ENCODE results near the gene AMFR. TPM values are rescaled to one million over a fixed set of nuclear protein-coding genes. Genes with fewer than 3 reads are reported as not detected.

Gene AMFR
- total and polyA plus RNA-seq, 2 of the 13 experiments (the other 11 are each of a cell fraction or from before 2014, with no cell fraction given): 52.9 to 108 TPM

GRCh38 chr16:56332464-56333079, 92.8 kb downstream of the AMFR start (continued):
- no peak for TF ChIP-seq ZNF343 (CRISPR knock-in tag; IDR thresholded peaks at IDR 0.05)
- no peak for TF ChIP-seq WIZ (CRISPR knock-in tag; IDR thresholded peaks at IDR 0.05)
- peak; percentile 77; the same call in 1 of the 2 replicates for TF ChIP-seq ZSCAN25 (CRISPR knock-in tag; IDR thresholded peaks at IDR 0.05)
- TF ChIP-seq CSRNP1 (CRISPR knock-in tag; IDR thresholded peaks at IDR 0.05): no peak
- no peak for TF ChIP-seq ELF4 (CRISPR knock-in tag; IDR thresholded peaks at IDR 0.05; ENCODE audit: borderline replicate concordance)
- no peak for TF ChIP-seq ZNF180 (CRISPR knock-in tag; IDR thresholded peaks at IDR 0.05; ENCODE audit: borderline replicate concordance, low read depth)
- TF ChIP-seq TBX2 (CRISPR knock-in tag; IDR thresholded peaks at IDR 0.05; ENCODE audit: borderline replicate concordance): no peak
- TF ChIP-seq HOMEZ (CRISPR knock-in tag; IDR thresholded peaks at IDR 0.05; ENCODE audit: low read depth): peak; percentile 53; the same call in 1 of the 2 replicates
- no peak for TF ChIP-seq KLF6 (CRISPR knock-in tag; IDR thresholded peaks at IDR 0.05)
- no peak for TF ChIP-seq DMTF1 (CRISPR knock-in tag; IDR thresholded peaks at IDR 0.05)
- TF ChIP-seq MTF1 (CRISPR knock-in tag; IDR thresholded peaks at IDR 0.05): no peak
- no peak for TF ChIP-seq ZSCAN9 (CRISPR knock-in tag; IDR thresholded peaks at IDR 0.05; ENCODE audit: borderline replicate concordance)
- TF ChIP-seq CHCHD3 (CRISPR knock-in tag; IDR thresholded peaks at IDR 0.05): no peak
- no peak for TF ChIP-seq ZNF10 (CRISPR knock-in tag; IDR thresholded peaks at IDR 0.05; ENCODE audit: borderline replicate concordance, low read depth)
- TF ChIP-seq ZXDC (CRISPR knock-in tag; IDR thresholded peaks at IDR 0.05): no peak
- no peak for TF ChIP-seq HDAC1 (CRISPR knock-in tag; IDR thresholded peaks at IDR 0.05)
- TF ChIP-seq DNMT1 (CRISPR knock-in tag; IDR thresholded peaks at IDR 0.05): no peak
- no peak for TF ChIP-seq ZNF557 (CRISPR knock-in tag; IDR thresholded peaks at IDR 0.05)
- TF ChIP-seq ZBTB42 (CRISPR knock-in tag; IDR thresholded peaks at IDR 0.05): no peak
- no peak for TF ChIP-seq ZSCAN12 (CRISPR knock-in tag; IDR thresholded peaks at IDR 0.05)
- no peak for TF ChIP-seq NR3C1 (CRISPR knock-in tag; IDR thresholded peaks at IDR 0.05)
- TF ChIP-seq ZNF446 (CRISPR knock-in tag; IDR thresholded peaks at IDR 0.05): no peak
